IMR-90 (cell line): ENCODE data around the gene SORBS1. TPM values are rescaled to one million over a fixed set of nuclear protein-coding genes. Genes with fewer than 3 reads are reported as not detected.

ENCODE experiments used
- ATAC-seq: fragments of 200-7000 bp; cut with Tn5 transposase; 2 replicates; pipeline ENCODE4 v1.9.1; 2020; ENCODE audit warnings: low read depth, mild to moderate bottlenecking, moderate library complexity
- BruUV-seq: library from RNA; stranded (reverse); fragments of 400-500 nt; replicated peaks from 2 replicates; lab custom pipeline; 2021; lab: Mats Ljungman, UMichigan
- CTCF ChIA-PET: fragments of 300-600 bp; formaldehyde crosslinking; extraction: SDS; loops from one replicate; lab custom pipeline; 2021; ENCODE audit warnings: antibody characterized with exemption; lab: Yijun Ruan, JAX
- POLR2A ChIA-PET: fragments of 300-600 bp; sonication (Branson Sonifier 250); formaldehyde crosslinking; loops from one replicate; lab custom pipeline; 2022; ENCODE audit warnings: antibody characterized with exemption; ENCODE audit not compliant: unreplicated experiment; lab: Charles Lee
- DNase-seq: peaks from one replicate; pipeline ENCODE4 v3.0.0; 2013
- H2AFZ ChIP-seq: replicated peaks from 2 replicates; pipeline ENCODE3; 2013; ENCODE audit warnings: low read length, mild to moderate bottlenecking; ENCODE audit not compliant: poor library complexity
- H2AK5ac ChIP-seq: 2 replicates; pipeline ENCODE4 v1.6.1; 2013; ENCODE audit warnings: low read depth, low read length, inconsistent platforms
- H2AK9ac ChIP-seq: replicated peaks from 2 replicates; pipeline ENCODE3; 2013; ENCODE audit warnings: mild to moderate bottlenecking, low read depth, low read length, moderate library complexity; ENCODE audit not compliant: poor library complexity
- H2BK120ac ChIP-seq: 2 replicates; pipeline ENCODE4 v1.6.1; 2013; ENCODE audit warnings: low read depth, low read length, inconsistent platforms
- H2BK15ac ChIP-seq: 3 replicates; pipeline ENCODE4 v1.6.1; 2013; ENCODE audit warnings: low read depth, low read length, inconsistent platforms
- H2BK20ac ChIP-seq: 2 replicates; pipeline ENCODE4 v1.6.1; 2013; ENCODE audit warnings: low read depth, mild to moderate bottlenecking, inconsistent platforms, low read length, moderate library complexity
- H2BK5ac ChIP-seq: 2 replicates; pipeline ENCODE4 v1.6.1; 2013; ENCODE audit warnings: mild to moderate bottlenecking, low read depth, low read length, inconsistent platforms; ENCODE audit not compliant: poor library complexity, severe bottlenecking
- H3K14ac ChIP-seq: replicated peaks from 2 replicates; pipeline ENCODE4 v1.6.1; 2013; ENCODE audit warnings: low read depth, low read length, inconsistent platforms
- H3K18ac ChIP-seq: 2 replicates; pipeline ENCODE4 v1.6.1; 2013; ENCODE audit warnings: low read depth, low read length, control low read depth
- H3K23ac ChIP-seq: 2 replicates; pipeline ENCODE4 v1.6.1; 2013; ENCODE audit warnings: low read depth, low read length, inconsistent platforms
- H3K27ac ChIP-seq: 2 replicates; pipeline ENCODE4 v1.5.1; 2013; ENCODE audit warnings: mild to moderate bottlenecking, control low read depth, low read length; ENCODE audit not compliant: insufficient read depth
- H3K27me3 ChIP-seq: 2 replicates; pipeline ENCODE4 v1.6.1; 2013; ENCODE audit warnings: low read length; ENCODE audit not compliant: control insufficient read depth, insufficient read depth
- H3K36me3 ChIP-seq: 2 replicates; pipeline ENCODE4 v1.6.1; 2013; ENCODE audit warnings: low read length, mixed read lengths; ENCODE audit not compliant: control insufficient read depth, insufficient read depth
- H3K4ac ChIP-seq: 2 replicates; pipeline ENCODE4 v1.6.1; 2013; ENCODE audit warnings: low read depth, low read length, inconsistent platforms
- H3K4me1 ChIP-seq: 2 replicates; pipeline ENCODE4 v1.6.1; 2013; ENCODE audit warnings: low read length, mixed read lengths; ENCODE audit not compliant: control insufficient read depth, insufficient read depth
- H3K4me2 ChIP-seq: 2 replicates; pipeline ENCODE4 v1.6.1; 2013; ENCODE audit warnings: low read depth, mild to moderate bottlenecking, control low read depth, low read length, moderate library complexity
- H3K4me3 ChIP-seq: 2 replicates; pipeline ENCODE4 v1.5.1; 2013; ENCODE audit warnings: low read depth, mild to moderate bottlenecking, control low read depth, low read length, moderate library complexity; ENCODE audit not compliant: insufficient read depth
- H3K56ac ChIP-seq: 2 replicates; pipeline ENCODE4 v1.6.1; 2013; ENCODE audit warnings: low read length, inconsistent platforms; ENCODE audit not compliant: insufficient read depth; ENCODE audit errors: extremely low read depth
- H3K79me1 ChIP-seq, 2 experiments: 2 replicates each; pipeline ENCODE4 v1.6.1; 2013; ENCODE audit warnings: low read length in 2 of 2, inconsistent platforms in 1 of 2, low read depth in 1 of 2
- H3K9ac ChIP-seq: 2 replicates; pipeline ENCODE4 v1.6.1; 2013; ENCODE audit warnings: low read depth, low read length, control low read depth
- H3K9me1 ChIP-seq: 2 replicates; pipeline ENCODE4 v1.6.1; 2013; ENCODE audit warnings: low read length, inconsistent platforms; ENCODE audit not compliant: insufficient read depth
- H3K9me3 ChIP-seq: 2 replicates; pipeline ENCODE4 v1.6.1; 2013; ENCODE audit warnings: low read length; ENCODE audit not compliant: control insufficient read depth, insufficient read depth
- H4K20me1 ChIP-seq: 2 replicates; pipeline ENCODE4 v1.6.1; 2013; ENCODE audit warnings: low read length, inconsistent platforms; ENCODE audit not compliant: insufficient read depth
- H4K5ac ChIP-seq: 2 replicates; pipeline ENCODE4 v1.6.1; 2013; ENCODE audit warnings: mild to moderate bottlenecking, low read depth, low read length, control low read depth
- H4K8ac ChIP-seq, 2 experiments: 2 replicates each; pipeline ENCODE4 v1.6.1; 2013; ENCODE audit warnings: low read depth in 2 of 2, low read length in 2 of 2, control low read depth in 1 of 2, inconsistent platforms in 1 of 2
- H4K91ac ChIP-seq: 2 replicates; pipeline ENCODE4 v1.6.1; 2013; ENCODE audit warnings: low read depth, low read length, inconsistent platforms; ENCODE audit not compliant: insufficient read depth
- BHLHE40 ChIP-seq: fragments of 150-350 bp; IDR thresholded peaks from 2 replicates; pipeline ENCODE4 v1.6.1; 2016; ENCODE audit warnings: mild to moderate bottlenecking, low read depth, low read length
- MAFK ChIP-seq: IDR thresholded peaks from 2 replicates; pipeline ENCODE4 v1.6.1; 2012; ENCODE audit warnings: low read depth, low read length, improper control_type of control experiment
- POLR2A ChIP-seq: IDR thresholded peaks from 2 replicates; pipeline ENCODE4 v1.6.1; 2012; ENCODE audit warnings: mild to moderate bottlenecking, low read depth, low read length
- RAD21 ChIP-seq: IDR thresholded peaks from 2 replicates; pipeline ENCODE4 v1.6.1; 2012; ENCODE audit warnings: low read length, improper control_type of control experiment
- RCOR1 ChIP-seq: IDR thresholded peaks from 2 replicates; pipeline ENCODE4 v1.6.1; 2012; ENCODE audit warnings: mild to moderate bottlenecking, low read length, improper control_type of control experiment; ENCODE audit not compliant: insufficient replicate concordance
- RFX5 ChIP-seq: IDR thresholded peaks from 2 replicates; pipeline ENCODE4 v1.8.0; 2012; ENCODE audit warnings: low read depth, mild to moderate bottlenecking, low read length, moderate library complexity
- SMC3 ChIP-seq: fragments of 150-350 bp; IDR thresholded peaks from 2 replicates; pipeline ENCODE4 v1.6.1; 2016; ENCODE audit warnings: low read depth, mild to moderate bottlenecking, antibody characterized with exemption, low read length, moderate library complexity
- WGBS, 2 experiments: methylation state at CpG; one replicate each; pipeline versions ENCODE4 v1.1.5 to v1.1.7; 2013; ENCODE audit warnings: missing lambda C conversion rate in 2 of 2; ENCODE audit not compliant: insufficient read length in 1 of 2; ENCODE audit errors: extremely low coverage in 2 of 2; 5-methylcytosine and 5-hydroxymethylcytosine counted together
- dilution Hi-C: fragments of 300-500 bp; cut with HindIII; formaldehyde crosslinking; loops from one replicate; pipeline ENCODE4 v1.14.3; 2018; ENCODE audit warnings: low sequenced_read_pairs; ENCODE audit not compliant: unreplicated experiment
- in situ Hi-C: fragments of 300-500 bp; cut with MboI; formaldehyde crosslinking; loops from 3 replicates; pipeline ENCODE4 v1.14.3; 2019; ENCODE audit warnings: low sequenced_read_pairs, inconsistent platforms, mixed read lengths
- intact Hi-C: fragments of 100-400 bp; cut with micrococcal nuclease; formaldehyde crosslinking; loops from 2 replicates; pipeline ENCODE4 v1.10.0; 2022
- polyA plus RNA-seq, 3 experiments: library from polyadenylated mRNA; depleted of rRNA; stranded (reverse); fragments of >200 nt; gene quantifications; 2 replicates each; pipeline ENCODE4 v1.2.3, GENCODE V29; 2012; ENCODE audit warnings: low replicate concordance in 1 of 3
- total RNA-seq: library from RNA; depleted of rRNA; stranded (reverse); fragments of >200 nt; gene quantifications from 2 replicates; pipeline ENCODE4 v1.2.3, GENCODE V29; 2012
- TF ChIP-seq, protein P1 (sequence below): conservative IDR thresholded peaks from 2 replicates; pipeline ENCODE4 v1.5.1; 2012; ENCODE audit warnings: mild to moderate bottlenecking, low read depth, low read length, improper control_type of control experiment
- TF ChIP-seq, protein P2 (sequence below): fragments of 150-350 bp; IDR thresholded peaks from 2 replicates; pipeline ENCODE4 v1.6.1; 2016; ENCODE audit warnings: low read depth, mild to moderate bottlenecking, low read length, moderate library complexity, borderline replicate concordance

Gene SORBS1
- total and polyA plus RNA-seq, 2 of the 4 experiments (the other 2 are of a cell fraction) = 0.18 to 0.32 TPM

DNA sequence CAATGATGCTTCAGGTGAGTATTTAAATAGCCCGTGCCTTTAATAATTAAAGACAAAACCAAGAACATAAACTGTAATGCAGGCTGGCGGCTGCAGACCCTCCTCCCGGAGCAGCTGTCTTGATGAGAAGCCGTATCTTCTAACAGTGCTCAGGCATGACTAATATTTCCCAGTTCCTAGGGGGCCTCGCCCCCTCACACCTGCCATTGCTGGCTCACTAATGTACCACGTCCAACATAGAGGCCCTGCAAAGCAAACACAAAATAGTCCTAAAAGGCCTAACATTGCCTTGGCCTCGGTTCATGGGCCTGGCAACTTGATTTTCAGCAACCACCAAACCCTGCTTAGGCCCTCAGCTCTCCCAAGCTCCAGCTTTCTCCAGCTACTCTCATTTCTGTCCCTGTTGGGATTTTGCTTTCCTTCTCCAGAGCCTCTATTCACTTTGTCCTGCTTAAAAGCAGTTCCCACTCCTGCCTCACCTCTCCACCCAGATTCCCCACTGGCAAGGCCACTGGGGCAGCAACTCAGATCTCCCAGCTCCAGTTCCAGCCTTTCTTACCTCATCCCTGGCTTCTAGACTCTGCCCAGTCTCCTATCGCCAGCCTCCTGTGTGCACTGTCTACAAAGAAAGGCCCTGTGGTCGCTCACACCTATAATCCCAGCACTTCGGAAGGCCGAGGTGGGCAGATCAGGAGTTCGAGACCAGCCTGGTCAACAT, 16.2 kb downstream of the SORBS1 start:
- H3K79me1 ChIP-seq = no peaks in the 10 kb centered on the region
- TF ChIP-seq, protein P1, sequence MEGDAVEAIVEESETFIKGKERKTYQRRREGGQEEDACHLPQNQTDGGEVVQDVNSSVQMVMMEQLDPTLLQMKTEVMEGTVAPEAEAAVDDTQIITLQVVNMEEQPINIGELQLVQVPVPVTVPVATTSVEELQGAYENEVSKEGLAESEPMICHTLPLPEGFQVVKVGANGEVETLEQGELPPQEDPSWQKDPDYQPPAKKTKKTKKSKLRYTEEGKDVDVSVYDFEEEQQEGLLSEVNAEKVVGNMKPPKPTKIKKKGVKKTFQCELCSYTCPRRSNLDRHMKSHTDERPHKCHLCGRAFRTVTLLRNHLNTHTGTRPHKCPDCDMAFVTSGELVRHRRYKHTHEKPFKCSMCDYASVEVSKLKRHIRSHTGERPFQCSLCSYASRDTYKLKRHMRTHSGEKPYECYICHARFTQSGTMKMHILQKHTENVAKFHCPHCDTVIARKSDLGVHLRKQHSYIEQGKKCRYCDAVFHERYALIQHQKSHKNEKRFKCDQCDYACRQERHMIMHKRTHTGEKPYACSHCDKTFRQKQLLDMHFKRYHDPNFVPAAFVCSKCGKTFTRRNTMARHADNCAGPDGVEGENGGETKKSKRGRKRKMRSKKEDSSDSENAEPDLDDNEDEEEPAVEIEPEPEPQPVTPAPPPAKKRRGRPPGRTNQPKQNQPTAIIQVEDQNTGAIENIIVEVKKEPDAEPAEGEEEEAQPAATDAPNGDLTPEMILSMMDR = no peak
- TF ChIP-seq MAFK = no peak
- no peak for TF ChIP-seq RAD21
- no peak for TF ChIP-seq RCOR1
- TF ChIP-seq, protein P2, sequence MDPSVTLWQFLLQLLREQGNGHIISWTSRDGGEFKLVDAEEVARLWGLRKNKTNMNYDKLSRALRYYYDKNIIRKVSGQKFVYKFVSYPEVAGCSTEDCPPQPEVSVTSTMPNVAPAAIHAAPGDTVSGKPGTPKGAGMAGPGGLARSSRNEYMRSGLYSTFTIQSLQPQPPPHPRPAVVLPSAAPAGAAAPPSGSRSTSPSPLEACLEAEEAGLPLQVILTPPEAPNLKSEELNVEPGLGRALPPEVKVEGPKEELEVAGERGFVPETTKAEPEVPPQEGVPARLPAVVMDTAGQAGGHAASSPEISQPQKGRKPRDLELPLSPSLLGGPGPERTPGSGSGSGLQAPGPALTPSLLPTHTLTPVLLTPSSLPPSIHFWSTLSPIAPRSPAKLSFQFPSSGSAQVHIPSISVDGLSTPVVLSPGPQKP = no peak
- no peak for TF ChIP-seq POLR2A
- TF ChIP-seq SMC3 = no peak
- no peak for TF ChIP-seq BHLHE40
- TF ChIP-seq RFX5 = no peak
- H3K14ac ChIP-seq = no peak overlapping the region
- no peak overlapping the region for H2BK20ac ChIP-seq
- ChIA-PET CTCF (interaction anchor here (0.6 kb wide), 1 partner anchor 13 kb away, joined by 3 read pairs; no protein-coding TSS in a partner anchor), POLR2A (no interaction called here)
- BruUV-seq = no TSS peak
- WGBS, 2 experiments = 29% methylated on average over 1 of the region's 12 CpGs; no CpG with 5 or more reads in 1 of the 2 experiments
- DNase-seq (no peak), ATAC-seq (no peak)
- no peak overlapping the region for H3K56ac ChIP-seq
- dilution Hi-C loops (no loop called here), intact Hi-C loops (no loop called here), in situ Hi-C loops (no loop called here)
- no peaks in the 10 kb centered on the region for H4K20me1 ChIP-seq
- no peak overlapping the region for H3K27ac ChIP-seq
- H3K9me3 ChIP-seq = no peaks in the 10 kb centered on the region
- no peak overlapping the region for H3K23ac ChIP-seq
- no peaks in the 10 kb centered on the region for H3K4me1 ChIP-seq
- H2AK9ac ChIP-seq = no peak overlapping the region
- H2BK120ac ChIP-seq = no peak overlapping the region
- H2BK5ac ChIP-seq = no peak overlapping the region
- no peak overlapping the region for H4K91ac ChIP-seq
- no peak overlapping the region for H3K4me3 ChIP-seq
- H3K27me3 ChIP-seq = no peaks in the 10 kb centered on the region; the same call in 1 of the 2 replicates
- H4K8ac ChIP-seq = no peak overlapping the region
- H3K9ac ChIP-seq = no peak overlapping the region
- no peak overlapping the region for H2AFZ ChIP-seq
- no peak overlapping the region for H2BK15ac ChIP-seq
- H3K4ac ChIP-seq = no peak overlapping the region
- no peak overlapping the region for H3K18ac ChIP-seq
- H4K5ac ChIP-seq = no peak overlapping the region
- H2AK5ac ChIP-seq = no peak overlapping the region
- H3K4me2 ChIP-seq = no peak overlapping the region
- H3K9me1 ChIP-seq = no peaks in the 10 kb centered on the region
- H3K36me3 ChIP-seq = no peaks in the 10 kb centered on the region
